HG02763 (cell line): ENCODE results near the gene ACAD11.
"Not testable (repeated sequence)": the region's sequence is repeated elsewhere in the genome, so short reads cannot be mapped to it uniquely, and the experiment has no call there.

Experiments
- ATAC-seq: cut with Tn5 transposase; IDR thresholded peaks from one replicate; pipeline ENCODE4 v1.9.1; 2021; ENCODE audit warnings: mild to moderate bottlenecking, moderate library complexity; ENCODE audit not compliant: unreplicated experiment

The ACAD11 gene

DNA sequence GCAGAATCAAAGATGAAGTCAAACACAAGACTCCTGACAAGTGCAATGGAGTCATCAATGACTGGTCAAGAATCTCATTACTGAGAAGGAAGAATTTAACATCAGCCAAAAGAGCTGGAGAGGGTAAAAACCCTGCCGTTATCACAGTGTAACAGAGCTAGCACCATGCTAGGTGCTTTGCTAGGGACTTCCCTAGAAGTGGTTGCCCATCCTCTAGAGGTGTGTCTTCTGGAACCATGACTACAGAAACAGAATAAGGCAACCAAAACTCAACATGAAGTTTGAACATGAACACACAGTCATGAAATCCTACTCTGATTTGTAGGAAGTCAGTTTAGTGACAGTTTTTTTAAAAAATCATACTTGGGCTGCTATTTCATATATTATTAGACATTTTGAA lies 9.5 kb downstream of the ACAD11 start:
- no peak for ATAC-seq

- ATAC-seq = no peak
These were observed 14.6 kb downstream of the ACAD11 start for GRCh38 chr3:132645058-132645457.

- no peak for ATAC-seq
These were observed 16.2 kb downstream of the ACAD11 start for GRCh38 chr3:132643366-132643765.

DNA sequence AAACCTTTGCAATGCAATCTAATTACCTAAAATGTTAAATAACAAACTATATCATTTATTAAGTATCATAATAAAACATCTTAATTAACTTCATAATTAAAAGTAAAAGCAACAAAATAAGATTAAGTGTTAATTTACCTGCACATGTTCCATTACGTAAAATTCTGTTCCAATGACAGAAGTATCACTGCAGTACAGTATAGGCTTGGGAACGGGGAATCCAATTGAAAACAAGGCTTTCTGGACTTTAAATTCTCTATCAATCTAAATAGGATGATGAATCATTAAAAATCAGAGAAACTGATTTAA lies 17.1 kb downstream of the ACAD11 start:
- ATAC-seq = no peak

DNA sequence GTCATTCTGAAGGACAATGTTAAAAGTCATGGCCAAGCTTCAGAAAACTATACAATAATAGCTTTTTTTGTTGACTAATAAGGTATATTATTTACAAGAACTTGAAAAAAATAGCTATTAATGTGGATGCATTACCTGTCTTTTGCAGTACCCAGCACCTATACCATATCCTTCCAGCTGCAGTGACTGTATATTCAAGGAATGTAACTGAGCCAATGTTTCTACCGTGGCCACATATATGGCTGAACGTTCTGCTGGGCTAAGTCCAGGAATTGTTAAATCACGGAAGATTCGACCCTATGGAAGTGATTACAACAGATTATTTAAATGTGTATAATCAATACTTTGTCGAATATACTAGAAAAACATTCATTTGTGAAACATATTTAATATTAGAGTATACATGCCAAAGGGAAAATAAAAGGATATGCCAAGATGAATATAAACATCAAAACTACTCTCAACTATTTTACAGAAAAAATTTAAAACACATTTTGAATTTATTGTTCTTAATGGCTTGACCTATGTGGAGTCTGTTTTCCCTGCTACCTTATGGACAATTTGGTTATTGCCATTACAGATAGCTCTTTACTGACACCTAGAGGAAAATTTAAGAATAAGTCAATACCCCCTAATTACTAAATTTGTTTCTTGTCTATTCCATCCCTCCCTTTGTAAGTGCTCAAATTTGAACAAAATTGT lies 17.6 kb downstream of the ACAD11 start:
- ATAC-seq = no peak

DNA sequence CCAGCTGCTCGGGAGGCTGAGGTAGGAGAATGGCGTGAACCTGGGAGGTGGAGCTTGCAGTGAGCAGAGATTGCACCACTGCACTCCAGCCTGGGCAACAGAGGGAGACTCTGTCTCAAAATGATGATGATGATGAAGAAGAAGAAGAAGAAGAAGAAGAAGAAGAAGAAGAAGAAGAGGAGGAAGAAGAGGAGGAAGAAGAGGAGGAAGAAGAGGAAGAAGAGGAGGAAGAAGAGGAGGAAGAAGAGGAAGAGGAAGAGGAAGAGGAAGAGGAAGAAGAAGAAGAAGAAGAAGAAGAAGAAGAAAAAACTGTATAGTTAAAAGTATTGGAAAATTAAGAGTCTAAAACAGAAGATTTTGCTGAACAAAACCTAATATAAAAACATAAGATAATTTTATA lies 18.2 kb downstream of the ACAD11 start:
- not testable (repeated sequence) for ATAC-seq

DNA sequence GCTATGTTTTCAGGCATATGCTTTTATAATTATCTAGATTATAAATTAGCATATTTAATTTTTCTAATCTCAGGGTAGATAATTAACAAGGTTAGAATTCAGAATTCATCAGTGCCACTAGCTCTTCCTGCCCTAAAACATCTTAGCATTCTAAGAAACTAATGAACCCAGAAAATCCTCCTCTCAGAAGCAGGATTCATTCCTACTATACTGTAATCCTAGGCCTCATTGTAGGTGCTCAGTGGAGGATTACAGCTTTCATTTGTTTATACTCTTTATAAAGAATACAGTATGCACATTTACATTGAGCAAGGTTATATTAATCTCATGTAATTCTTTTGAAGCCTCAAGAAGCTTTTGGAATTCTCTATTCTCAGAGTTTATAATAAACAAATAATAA lies 20.9 kb downstream of the ACAD11 start:
- no peak for ATAC-seq

- no peak for ATAC-seq
These were observed 22.0 kb downstream of the ACAD11 start for GRCh38 chr3:132637590-132637989.

- no peak for ATAC-seq
These were observed 24.6 kb downstream of the ACAD11 start for GRCh38 chr3:132635052-132635451.

DNA sequence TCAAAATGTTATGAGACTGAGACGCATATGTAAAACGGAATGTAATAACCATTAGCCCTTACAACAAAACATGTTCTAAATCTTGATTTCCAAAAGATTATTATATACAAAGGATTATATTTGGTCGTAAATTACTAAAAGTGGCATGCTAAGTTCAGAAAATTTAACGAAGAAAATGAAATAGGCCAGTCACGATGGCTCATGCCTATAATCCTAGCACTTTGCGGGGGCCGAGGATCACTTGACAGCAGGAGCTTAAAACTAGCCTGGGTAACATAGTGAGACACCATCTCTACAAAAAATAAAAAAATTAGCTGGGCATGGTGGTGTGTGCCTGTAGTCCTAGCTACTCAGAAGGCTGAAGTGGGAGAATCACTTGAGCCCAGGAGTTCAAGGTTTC lies 29.0 kb downstream of the ACAD11 start:
- no peak for ATAC-seq

- no peak for ATAC-seq
These were observed 29.7 kb downstream of the ACAD11 start for GRCh38 chr3:132629928-132630327.

DNA sequence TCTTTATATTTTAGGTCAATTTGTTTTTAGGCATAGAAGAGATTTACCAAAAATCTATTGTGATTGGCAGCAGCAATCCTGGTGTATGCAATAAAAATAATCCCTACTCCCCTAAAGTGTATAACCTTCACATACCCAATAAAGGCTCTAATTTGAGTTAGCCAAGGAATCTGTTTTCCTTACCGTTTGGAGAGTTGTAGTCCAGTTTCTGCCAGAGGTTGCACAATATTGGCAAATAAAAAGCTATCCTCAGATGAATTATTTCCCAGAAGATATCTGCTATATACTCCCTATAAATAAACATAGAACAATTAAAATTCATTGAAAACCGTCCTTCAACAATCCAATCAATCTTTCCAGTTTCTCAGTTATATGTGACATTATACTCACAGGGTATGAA lies 31.5 kb downstream of the ACAD11 start:
- ATAC-seq = no peak

DNA sequence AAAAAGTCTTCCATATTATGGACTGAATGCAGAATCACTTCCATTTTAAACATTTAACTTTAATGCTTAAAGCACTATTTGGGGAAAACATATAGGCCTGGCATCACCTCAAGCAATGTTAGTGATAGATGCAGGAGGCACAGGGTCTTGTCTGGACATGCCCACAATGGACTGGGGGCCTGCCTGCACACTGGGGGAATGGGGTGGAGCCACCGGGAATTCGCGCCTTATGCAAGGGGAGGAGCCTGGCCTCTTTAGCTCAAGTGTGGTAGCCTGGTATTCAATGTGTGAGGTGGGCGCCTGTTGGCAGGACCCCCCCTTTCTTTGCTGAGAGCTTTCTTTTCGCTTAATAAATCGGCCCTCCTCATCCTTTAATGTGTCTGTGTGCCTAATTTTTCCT lies 32.7 kb downstream of the ACAD11 start:
- no peak for ATAC-seq

GRCh38 chr3:132625613-132626012 lies 34.0 kb downstream of the ACAD11 start:
- peak; percentile 60 for ATAC-seq

DNA sequence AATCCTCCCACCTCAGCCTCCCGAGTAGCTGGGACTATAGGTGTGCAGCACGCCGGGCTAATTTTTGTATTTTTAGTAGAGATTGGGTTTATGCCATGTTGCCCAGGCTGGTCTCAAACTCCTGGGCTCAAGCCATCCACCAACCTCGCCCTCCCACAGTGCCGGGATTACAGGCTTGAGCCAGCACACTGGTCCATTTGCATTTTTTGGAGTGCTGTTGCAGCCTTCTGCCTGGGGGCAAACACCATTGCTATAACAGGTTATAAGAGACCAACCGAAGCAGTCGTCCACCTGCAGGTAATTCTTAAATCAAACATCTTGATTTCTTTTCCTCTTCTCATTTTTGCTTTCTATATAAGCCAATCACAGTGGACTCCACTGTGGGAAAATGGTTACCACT lies 34.8 kb downstream of the ACAD11 start:
- ATAC-seq = no peak

DNA sequence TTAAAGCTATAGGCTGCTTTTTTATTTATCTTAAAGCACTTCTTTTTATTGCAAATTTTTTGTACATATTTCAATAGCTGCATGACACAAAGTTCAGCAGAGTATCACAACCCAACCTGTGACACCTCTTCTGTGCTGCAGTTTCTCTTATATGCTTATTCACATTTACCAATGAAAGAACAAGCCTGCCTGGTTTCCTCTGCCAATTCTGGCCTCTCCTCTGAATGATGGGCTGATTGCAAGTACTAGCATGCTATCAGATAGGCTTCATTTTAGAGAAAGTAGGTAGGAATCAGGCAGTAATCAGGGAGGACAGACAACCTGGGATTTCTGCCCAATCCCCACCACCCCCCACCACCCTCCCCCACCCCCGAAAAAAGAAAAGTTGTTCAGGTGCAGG lies 36.0 kb downstream of the ACAD11 start:
- no peak for ATAC-seq

DNA sequence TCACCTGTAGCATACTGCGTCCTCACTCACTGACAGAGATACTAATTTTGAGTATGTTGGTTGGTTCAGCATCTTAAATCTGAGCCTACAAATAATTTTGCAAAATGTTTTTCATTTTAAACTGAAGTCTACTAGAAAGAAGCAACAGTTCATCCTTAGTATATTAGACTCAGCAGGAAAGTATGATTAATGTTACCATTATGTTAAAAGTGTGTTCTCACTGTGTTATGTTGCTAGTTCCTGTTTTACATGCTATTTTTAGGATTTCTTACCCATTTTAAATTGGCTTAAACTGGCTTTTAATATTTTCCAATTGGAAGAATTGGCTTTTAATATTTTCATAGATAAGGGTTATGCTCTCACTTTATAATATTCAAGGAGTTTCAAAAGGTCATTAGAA lies 36.8 kb downstream of the ACAD11 start:
- ATAC-seq = no peak

- ATAC-seq = no peak
These were observed 37.5 kb downstream of the ACAD11 start for GRCh38 chr3:132622148-132622547.

GRCh38 chr3:132616780-132617179 lies 42.8 kb downstream of the ACAD11 start:
- no peak for ATAC-seq

DNA sequence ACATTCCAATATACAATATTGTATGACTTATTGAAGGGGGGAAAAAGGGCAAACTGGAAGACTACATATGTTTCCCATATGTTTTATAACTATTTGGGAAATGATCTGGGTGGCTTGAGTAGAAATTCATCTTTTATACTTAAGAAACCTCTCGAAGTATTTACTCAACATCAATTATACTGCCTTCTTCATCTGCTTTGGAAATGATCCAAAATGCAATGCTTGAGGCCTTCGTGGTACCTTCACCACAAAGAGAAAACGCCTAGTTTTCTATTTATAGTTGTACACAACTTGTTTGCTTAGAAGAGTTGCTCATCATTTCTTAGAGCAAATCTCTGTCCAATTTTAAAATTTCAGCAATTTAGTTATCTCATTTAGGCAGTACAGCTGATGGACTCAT lies 43.7 kb downstream of the ACAD11 start:
- no peak for ATAC-seq

GRCh38 chr3:132615301-132615700 lies 44.3 kb downstream of the ACAD11 start:
- not testable (repeated sequence) for ATAC-seq

GRCh38 chr3:132606620-132607019 lies 53.0 kb downstream of the ACAD11 start:
- not testable (repeated sequence) for ATAC-seq

GRCh38 chr3:132606085-132606484 lies 53.5 kb downstream of the ACAD11 start:
- ATAC-seq = no peak
